GM19351 (cell line): ENCODE measurements around the gene OPRM1.
A peak's percentile ranks its signal among the peaks of the same experiment; 100 is the strongest.
"Not testable (repeated sequence)": the region's sequence is repeated elsewhere in the genome, so short reads cannot be mapped to it uniquely, and the experiment has no call there.

Source experiments
- ATAC-seq: cut with Tn5 transposase; IDR thresholded peaks from one replicate; pipeline ENCODE4 v1.9.1; 2021; ENCODE audit warnings: mild to moderate bottlenecking, moderate library complexity; ENCODE audit not compliant: unreplicated experiment

The OPRM1 gene

GRCh38 chr6:154139892-154140291 lies 100.9 kb downstream of the OPRM1 start:
- ATAC-seq: no peak

GRCh38 chr6:154140743-154141142 lies 101.7 kb downstream of the OPRM1 start:
- ATAC-seq: no peak

GRCh38 chr6:154143753-154144152 lies 104.7 kb downstream of the OPRM1 start:
- no peak for ATAC-seq

GRCh38 chr6:154154389-154154967 lies 115.4 kb downstream of the OPRM1 start:
- ATAC-seq: no peak

- ATAC-seq: peak; percentile 82
Observed at GRCh38 chr6:154156135-154156896, 117.3 kb downstream of the OPRM1 start.

- peak; percentile 50 for ATAC-seq
Observed at GRCh38 chr6:154157082-154157481, 118.0 kb downstream of the OPRM1 start.

- no peak for ATAC-seq
Observed at GRCh38 chr6:154157706-154158105, 118.7 kb downstream of the OPRM1 start.

- ATAC-seq: no peak
Observed at GRCh38 chr6:154159126-154159525, 120.1 kb downstream of the OPRM1 start.

- peak; percentile 77 for ATAC-seq
Observed at GRCh38 chr6:154161689-154162088, 122.6 kb downstream of the OPRM1 start.

- ATAC-seq: no peak
Observed at GRCh38 chr6:154164397-154164796, 125.4 kb downstream of the OPRM1 start.

GRCh38 chr6:154165478-154165877 lies 126.4 kb downstream of the OPRM1 start:
- no peak for ATAC-seq

- ATAC-seq: no peak
Observed at GRCh38 chr6:154166140-154166539, 127.1 kb downstream of the OPRM1 start.

GRCh38 chr6:154167126-154167525 lies 128.1 kb downstream of the OPRM1 start:
- ATAC-seq: no peak

- ATAC-seq: no peak
Observed at GRCh38 chr6:154169193-154169847, 130.3 kb downstream of the OPRM1 start.

- ATAC-seq: no peak
Observed at GRCh38 chr6:154170106-154170505, 131.1 kb downstream of the OPRM1 start.

GRCh38 chr6:154172393-154172792 lies 133.4 kb downstream of the OPRM1 start:
- ATAC-seq: not testable (repeated sequence)

GRCh38 chr6:154179434-154179833 lies 140.4 kb downstream of the OPRM1 start:
- no peak for ATAC-seq

GRCh38 chr6:154187203-154187602 lies 148.2 kb downstream of the OPRM1 start:
- no peak for ATAC-seq

- ATAC-seq: no peak
Observed at GRCh38 chr6:154187714-154188113, 148.7 kb downstream of the OPRM1 start.

- ATAC-seq: no peak
Observed at GRCh38 chr6:154196333-154196885, 157.4 kb downstream of the OPRM1 start.

- no peak for ATAC-seq
Observed at GRCh38 chr6:154197196-154197860, 158.3 kb downstream of the OPRM1 start.
